GM20431 (cell line): ENCODE data around the gene GGT7.
"Not testable (repeated sequence)": the region's sequence is repeated elsewhere in the genome, so short reads cannot be mapped to it uniquely, and the experiment has no call there.

Source experiments
- in situ Hi-C: fragments of 300-500 bp; cut with MseI, MboI; formaldehyde crosslinking; loops from one replicate; pipeline ENCODE4 v1.15.0; 2020; ENCODE audit warnings: low sequenced_read_pairs; ENCODE audit not compliant: unreplicated experiment

Gene GGT7

GRCh38 chr20:34872622-34873224 lies at the start of gene GGT7:
TSS of gene GGT7 (minus strand) at chr20:34872856. CDS start at chr20:34872815, 41 bp downstream.
- in situ Hi-C loops, result loop anchor here (25.0 kb wide), 1 partner anchor 340 kb away; no protein-coding TSS in a partner anchor

- in situ Hi-C loops, result no loop called here
Measured at GRCh38 chr20:34921436-34921835, 48.8 kb upstream of the GGT7 start.

GRCh38 chr20:34920055-34920454 lies 47.4 kb upstream of the GGT7 start:
- in situ Hi-C loops, result no loop called here

GRCh38 chr20:34916774-34917354 lies 44.2 kb upstream of the GGT7 start:
- in situ Hi-C loops, result no loop called here

- in situ Hi-C loops, result no loop called here
Measured at GRCh38 chr20:34915749-34916455, 43.2 kb upstream of the GGT7 start.

GRCh38 chr20:34915131-34915530 lies 42.5 kb upstream of the GGT7 start:
- in situ Hi-C loops, result no loop called here

GRCh38 chr20:34907616-34908469 lies 35.2 kb upstream of the GGT7 start:
- in situ Hi-C loops, result no loop called here

GRCh38 chr20:34904202-34904621 lies 31.6 kb upstream of the GGT7 start:
- in situ Hi-C loops, result no loop called here

- in situ Hi-C loops, result not testable (repeated sequence)
Measured at GRCh38 chr20:34898731-34899130, 26.1 kb upstream of the GGT7 start.

GRCh38 chr20:34898129-34898528 lies 25.5 kb upstream of the GGT7 start:
- in situ Hi-C loops, result not testable (repeated sequence)

GRCh38 chr20:34896086-34896621 lies 23.5 kb upstream of the GGT7 start:
- in situ Hi-C loops, result no loop called here

- in situ Hi-C loops, result no loop called here
Measured at GRCh38 chr20:34895465-34895864, 22.8 kb upstream of the GGT7 start.

- in situ Hi-C loops, result no loop called here
Measured at GRCh38 chr20:34894723-34895122, 22.1 kb upstream of the GGT7 start.

GRCh38 chr20:34892671-34893070 lies 20.0 kb upstream of the GGT7 start:
- in situ Hi-C loops, result no loop called here

GRCh38 chr20:34891166-34892062 lies 18.8 kb upstream of the GGT7 start:
- in situ Hi-C loops, result no loop called here

GRCh38 chr20:34888468-34888867 lies 15.8 kb upstream of the GGT7 start:
- in situ Hi-C loops, result no loop called here

- in situ Hi-C loops, result no loop called here
Measured at GRCh38 chr20:34887023-34887422, 14.4 kb upstream of the GGT7 start.

- in situ Hi-C loops, result no loop called here
Measured at GRCh38 chr20:34886122-34886521, 13.5 kb upstream of the GGT7 start.

GRCh38 chr20:34884260-34884659 lies 11.6 kb upstream of the GGT7 start:
- in situ Hi-C loops, result no loop called here
